Ascending aorta (tissue), 2 donors: ENCODE data around the gene FIBP. TPM values are rescaled to one million over a fixed set of nuclear protein-coding genes. Genes with fewer than 3 reads are reported as not detected.
A peak's percentile ranks its signal among the peaks of the same experiment; 100 is the strongest.

Experiments used
- DNase-seq, 2 donors: peaks; one replicate each; pipeline ENCODE4 v3.0.0-alpha.2; 2019; ENCODE audit warnings: low spot score in 2 of 2
- H3K27ac ChIP-seq, 2 donors: fragments of 200-600 bp; sonication (generic); one replicate each; pipeline ENCODE4 v1.5.1; 2016 to 2017; ENCODE audit warnings: mild to moderate bottlenecking in 1 of 2
- H3K27me3 ChIP-seq: fragments of 200-600 bp; sonication (generic); one replicate; pipeline ENCODE4 v1.5.1; 2017
- H3K36me3 ChIP-seq, 2 donors: fragments of 200-600 bp; sonication (generic); one replicate each; pipeline ENCODE4 v1.5.1; 2016
- H3K4me1 ChIP-seq, 2 donors: fragments of 200-600 bp; sonication (generic); one replicate each; pipeline ENCODE4 v1.5.1; 2016 to 2017; ENCODE audit warnings: mild to moderate bottlenecking in 1 of 2
- H3K4me3 ChIP-seq, 2 donors: fragments of 200-600 bp; sonication (generic); one replicate each; pipeline ENCODE4 v1.5.1; 2016 to 2017; ENCODE audit warnings: mild to moderate bottlenecking in 1 of 2
- H3K9me3 ChIP-seq, 2 donors: fragments of 200-600 bp; sonication (generic); one replicate each; pipeline ENCODE4 v1.5.1; 2016
- intact Hi-C: fragments of 100-400 bp; cut with DNase I; formaldehyde crosslinking; loops from one replicate; pipeline ENCODE4 v1.15.1; 2023
- total RNA-seq: library from RNA; depleted of rRNA; stranded (reverse); fragments of >200 nt; gene quantifications from one replicate; pipeline ENCODE4 v1.1.0, GENCODE V29; 2016
- TF ChIP-seq, protein P1 (sequence below), 3 experiments: fragments of 200-600 bp in 2 of 3; fragments of 450-650 bp in 1 of 3; sonication (generic) in 2 of 3; IDR thresholded peaks; one replicate each; pipeline ENCODE4 v1.5.1; 2016 to 2019; ENCODE audit warnings: antibody characterized with exemption in 3 of 3, mild to moderate bottlenecking in 1 of 3, moderate library complexity in 1 of 3

FIBP gene
- total RNA-seq, 1 donor from 2014 or later, result 57.2 TPM

GRCh38 chr11:65917434-65918210 lies 29.4 kb upstream of the FIBP start:
- Histone ChIP-seq H3K36me3 (peaks cover 7 to 14% of the 10 kb centered on the region in 2 donors), H3K9me3 (no peaks in the 10 kb centered on the region), H3K27ac (peak overlapping the region; percentile 96 to 98), H3K4me1 (peaks cover 43 to 50% of the 10 kb centered on the region in 2 donors), H3K27me3 (no peaks in the 10 kb centered on the region), H3K4me3 (peak overlapping the region; percentile 79 to 98)
- no peak for DNase-seq
- TF ChIP-seq, protein P1, sequence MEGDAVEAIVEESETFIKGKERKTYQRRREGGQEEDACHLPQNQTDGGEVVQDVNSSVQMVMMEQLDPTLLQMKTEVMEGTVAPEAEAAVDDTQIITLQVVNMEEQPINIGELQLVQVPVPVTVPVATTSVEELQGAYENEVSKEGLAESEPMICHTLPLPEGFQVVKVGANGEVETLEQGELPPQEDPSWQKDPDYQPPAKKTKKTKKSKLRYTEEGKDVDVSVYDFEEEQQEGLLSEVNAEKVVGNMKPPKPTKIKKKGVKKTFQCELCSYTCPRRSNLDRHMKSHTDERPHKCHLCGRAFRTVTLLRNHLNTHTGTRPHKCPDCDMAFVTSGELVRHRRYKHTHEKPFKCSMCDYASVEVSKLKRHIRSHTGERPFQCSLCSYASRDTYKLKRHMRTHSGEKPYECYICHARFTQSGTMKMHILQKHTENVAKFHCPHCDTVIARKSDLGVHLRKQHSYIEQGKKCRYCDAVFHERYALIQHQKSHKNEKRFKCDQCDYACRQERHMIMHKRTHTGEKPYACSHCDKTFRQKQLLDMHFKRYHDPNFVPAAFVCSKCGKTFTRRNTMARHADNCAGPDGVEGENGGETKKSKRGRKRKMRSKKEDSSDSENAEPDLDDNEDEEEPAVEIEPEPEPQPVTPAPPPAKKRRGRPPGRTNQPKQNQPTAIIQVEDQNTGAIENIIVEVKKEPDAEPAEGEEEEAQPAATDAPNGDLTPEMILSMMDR (IDR thresholded peaks at IDR 0.05), result no peak
- intact Hi-C loops, result loop anchor here (2.0 to 5.0 kb wide), 3 partner anchors 255 to 891 kb away; partner anchors contain the start of genes RAB1B, RELA and SNX15

GRCh38 chr11:65917077-65917433 lies 28.8 kb upstream of the FIBP start:
- Histone ChIP-seq H3K27ac (peak overlapping the region; percentile 96 to 98), H3K4me3 (peak overlapping the region; percentile 79 to 98), H3K9me3 (no peaks in the 10 kb centered on the region), H3K27me3 (no peaks in the 10 kb centered on the region), H3K4me1 (peaks cover 45 to 56% of the 10 kb centered on the region in 2 donors), H3K36me3 (peaks cover 2 to 8% of the 10 kb centered on the region in 2 donors)
- TF ChIP-seq, protein P1 (IDR thresholded peaks at IDR 0.05), result no peak
- intact Hi-C loops, result loop anchor here (5.0 kb wide), 1 partner anchor 255 kb away; the partner anchor contains the start of gene RELA
- DNase-seq, result no peak

DNA sequence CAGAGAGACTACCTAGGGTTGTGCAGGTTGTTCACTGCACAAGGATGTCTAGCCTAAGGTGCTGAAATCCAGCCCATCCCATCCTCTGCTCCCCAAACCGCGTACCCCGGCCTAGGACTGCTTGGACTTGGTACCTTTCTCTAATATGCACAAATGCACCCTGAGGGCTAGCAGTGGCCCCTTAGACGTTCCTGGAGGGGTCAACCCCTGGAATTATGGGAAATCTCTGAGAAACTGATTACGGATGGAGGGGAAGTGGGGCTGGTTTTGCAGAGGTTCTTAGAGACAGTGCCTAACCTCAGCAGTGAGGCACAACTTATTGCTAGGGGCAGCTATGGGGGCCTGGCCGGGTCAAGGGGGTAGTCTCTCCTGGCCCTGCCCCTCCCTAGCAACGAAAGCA lies 28.1 kb upstream of the FIBP start:
- Histone ChIP-seq H3K9me3 (no peaks in the 10 kb centered on the region), H3K27ac (peak overlapping the region; percentile 96 to 98), H3K4me1 (peaks cover 47 to 63% of the 10 kb centered on the region in 2 donors), H3K36me3 (peaks cover 0 to 5% of the 10 kb centered on the region in 2 donors), H3K27me3 (no peaks in the 10 kb centered on the region), H3K4me3 (peak overlapping the region in 1 of 2 donors; percentile 98)
- no peak for DNase-seq
- TF ChIP-seq, protein P1 (IDR thresholded peaks at IDR 0.05), result no peak
- intact Hi-C loops, result loop anchor here (5.0 kb wide), 1 partner anchor 254 kb away; the partner anchor contains the start of gene RELA

DNA sequence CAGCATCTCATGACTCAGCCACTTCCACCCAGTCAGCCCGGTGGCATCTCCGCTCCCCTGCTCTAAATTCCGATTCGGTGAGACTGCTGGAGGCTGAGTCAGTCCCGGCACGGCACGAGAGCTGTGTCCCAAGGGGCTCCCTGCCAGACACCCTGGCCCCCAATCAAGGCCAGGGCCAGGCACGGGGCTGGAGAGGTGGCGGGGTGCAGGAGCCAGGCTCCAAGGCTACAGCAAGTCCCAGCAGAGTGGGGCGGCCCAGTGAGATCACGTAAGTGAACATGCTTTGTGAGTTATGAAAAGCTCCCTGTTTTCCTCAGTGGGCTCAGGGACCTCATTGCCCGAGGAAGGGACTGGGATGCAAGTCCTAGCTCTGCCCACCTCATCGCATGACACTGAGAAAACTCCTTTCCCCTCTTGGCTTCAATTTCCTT lies 27.6 kb upstream of the FIBP start:
- TF ChIP-seq, protein P1 (IDR thresholded peaks at IDR 0.05), result no peak
- H3K27ac ChIP-seq, result peak overlapping the region; percentile 96 to 98
- intact Hi-C loops, result loop anchor here (1.0 to 5.0 kb wide), 2 partner anchors 15 to 254 kb away; partner anchors contain the start of gene RELA
- H3K4me1 ChIP-seq, result peaks cover 44 to 62% of the 10 kb centered on the region in 2 donors
- peak overlapping the region in 1 of 2 donors; percentile 98 for H3K4me3 ChIP-seq
- DNase-seq, result peak; percentile 86 to 97
- no peaks in the 10 kb centered on the region for H3K27me3 ChIP-seq
- H3K9me3 ChIP-seq, result no peaks in the 10 kb centered on the region
- H3K36me3 ChIP-seq, result no peaks in the 10 kb centered on the region

DNA sequence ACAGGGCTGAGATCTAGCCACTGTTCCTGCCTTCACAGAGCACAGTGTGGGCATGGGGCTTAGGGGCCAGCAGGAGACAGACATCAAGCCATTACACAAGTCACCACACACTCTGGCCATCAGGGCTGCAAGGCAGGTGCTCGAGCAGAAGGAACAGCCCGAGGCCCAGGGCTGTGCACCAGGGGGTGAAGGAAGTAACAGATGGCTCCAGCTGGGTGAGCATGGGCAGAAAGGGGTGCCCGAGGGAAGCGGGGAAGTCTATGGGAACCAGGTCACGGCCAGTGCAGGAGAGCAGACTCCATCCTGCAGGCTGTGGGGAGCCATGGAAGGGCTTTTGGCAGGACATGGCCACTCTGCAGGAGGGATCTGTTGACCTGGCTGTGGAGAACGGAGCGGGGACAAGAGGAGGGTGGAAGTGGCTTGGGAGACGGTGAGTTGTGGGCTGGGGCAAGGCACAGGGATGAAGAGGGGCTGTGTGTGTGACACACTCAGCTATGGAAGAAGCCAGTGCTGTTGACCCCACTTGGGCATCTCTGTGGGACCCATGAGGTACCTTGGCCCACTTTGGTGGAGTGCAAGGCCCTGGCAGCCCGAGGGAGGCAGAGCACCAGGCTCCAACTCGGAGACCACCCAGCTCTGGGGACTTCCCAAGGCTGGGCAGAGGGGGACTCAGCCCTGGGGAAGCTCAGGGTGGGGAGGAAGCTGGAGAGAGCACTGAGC lies 27.0 kb upstream of the FIBP start:
- no peaks in the 10 kb centered on the region for H3K27me3 ChIP-seq
- no peaks in the 10 kb centered on the region for H3K36me3 ChIP-seq
- peaks cover 38 to 56% of the 10 kb centered on the region in 2 donors for H3K4me1 ChIP-seq
- H3K9me3 ChIP-seq, result no peaks in the 10 kb centered on the region
- peak overlapping the region; percentile 96 to 98 for H3K27ac ChIP-seq
- H3K4me3 ChIP-seq, result peak overlapping the region in 1 of 2 donors; percentile 20
- intact Hi-C loops, result loop anchor here (1.0 to 5.0 kb wide), 2 partner anchors 14 to 253 kb away; partner anchors contain the start of gene RELA
- no peak for DNase-seq
- TF ChIP-seq, protein P1 (IDR thresholded peaks at IDR 0.05), result no peak
